Brain microvascular endothelial cell (primary cell): Measurements from ENCODE around the gene ARHGAP15.

Source experiments
- DNase-seq: peaks from one replicate; pipeline ENCODE4 v3.0.0-alpha.2; 2020
- H3K27ac ChIP-seq: fragments of 250-450 bp; sonication (Bioruptor Pico); 2 replicates; pipeline ENCODE4 v1.5.1; 2020; ENCODE audit warnings: mild to moderate bottlenecking, moderate library complexity
- H3K27me3 ChIP-seq: fragments of 250-450 bp; sonication (Bioruptor Pico); replicated peaks from 2 replicates; pipeline ENCODE4 v1.5.1; 2020; ENCODE audit warnings: mild to moderate bottlenecking
- H3K36me3 ChIP-seq: fragments of 250-450 bp; sonication (Bioruptor Pico); replicated peaks from 2 replicates; pipeline ENCODE4 v1.5.1; 2020; ENCODE audit warnings: mild to moderate bottlenecking
- H3K4me3 ChIP-seq: 2 replicates; pipeline ENCODE4 v1.5.1; 2011; ENCODE audit warnings: low read depth, mild to moderate bottlenecking, control low read depth, low read length, moderate library complexity
- CTCF ChIP-seq: IDR thresholded peaks from 2 replicates; pipeline ENCODE4 v1.5.1; 2011; ENCODE audit warnings: low read depth, mild to moderate bottlenecking, moderate library complexity, low read length, control low read depth, inconsistent platforms; ENCODE audit errors: missing control alignments
- in situ Hi-C: cut with HindIII; loops from 2 replicates; pipeline ENCODE4 v1.10.0; 2017; ENCODE audit warnings: low sequenced_read_pairs, low pct_ligation_motif_present

Gene ARHGAP15

GRCh38 chr2:143128681-143129580 lies at the start of gene ARHGAP15:
TSS of gene ARHGAP15 (plus strand) at chr2:143129419.
- Histone ChIP-seq H3K27ac (no peak within 1 kb of the TSS), H3K36me3 (no peaks in the 10 kb centered on the region), H3K27me3 (peaks cover 2% of the 10 kb centered on the region), H3K4me3 (no peak within 1 kb of the TSS)
- in situ Hi-C loops: no loop called here
- DNase-seq: no peak
- no peak for TF ChIP-seq CTCF

GRCh38 chr2:143081616-143082015 lies 47.6 kb upstream of the ARHGAP15 start:
- no peak overlapping the region for H3K4me3 ChIP-seq
- in situ Hi-C loops: no loop called here
- no peak for TF ChIP-seq CTCF
- no peaks in the 10 kb centered on the region for H3K36me3 ChIP-seq
- no peak overlapping the region for H3K27ac ChIP-seq
- DNase-seq: no peak
- H3K27me3 ChIP-seq: no peaks in the 10 kb centered on the region

- DNase-seq: peak; percentile 59
- H3K27ac ChIP-seq: no peak overlapping the region
- peak overlapping the region; percentile 1 for H3K4me3 ChIP-seq
- no peaks in the 10 kb centered on the region for H3K27me3 ChIP-seq
- H3K36me3 ChIP-seq: no peaks in the 10 kb centered on the region
- in situ Hi-C loops: no loop called here
- no peak for TF ChIP-seq CTCF
Measured at GRCh38 chr2:143083636-143084035, 45.6 kb upstream of the ARHGAP15 start.

GRCh38 chr2:143084462-143084861 lies 44.8 kb upstream of the ARHGAP15 start:
- in situ Hi-C loops: no loop called here
- no peaks in the 10 kb centered on the region for H3K36me3 ChIP-seq
- no peak overlapping the region for H3K4me3 ChIP-seq
- no peak for DNase-seq
- H3K27ac ChIP-seq: no peak overlapping the region
- no peak for TF ChIP-seq CTCF
- H3K27me3 ChIP-seq: no peaks in the 10 kb centered on the region

- in situ Hi-C loops: no loop called here
- DNase-seq: no peak
- Histone ChIP-seq H3K36me3 (no peaks in the 10 kb centered on the region), H3K27ac (no peak overlapping the region), H3K27me3 (no peaks in the 10 kb centered on the region), H3K4me3 (no peak overlapping the region)
- TF ChIP-seq CTCF: no peak
Measured at GRCh38 chr2:143085125-143085784, 44.0 kb upstream of the ARHGAP15 start.
